GM21825 (cell line): ENCODE data around the gene UFC1.
A peak's percentile ranks its signal among the peaks of the same experiment; 100 is the strongest.
"Not testable (repeated sequence)": the region's sequence is repeated elsewhere in the genome, so short reads cannot be mapped to it uniquely, and the experiment has no call there.

Experiments
- ATAC-seq: cut with Tn5 transposase; IDR thresholded peaks from one replicate; pipeline ENCODE4 v1.9.1; 2021; ENCODE audit warnings: mild to moderate bottlenecking, moderate library complexity; ENCODE audit not compliant: unreplicated experiment

The UFC1 gene

GRCh38 chr1:161153682-161154337 lies at the start of gene UFC1:
UFC1 (plus strand) TSS chr1:161153978; CDS start chr1:161153998, 20 bp downstream.
- peak; percentile 90 for ATAC-seq

- no peak for ATAC-seq
Measured at GRCh38 chr1:161106431-161106830, 47.3 kb upstream of the UFC1 start.

- ATAC-seq, result no peak
Measured at GRCh38 chr1:161111117-161111516, 42.7 kb upstream of the UFC1 start.

GRCh38 chr1:161111527-161111926 lies 42.3 kb upstream of the UFC1 start:
- ATAC-seq, result no peak

- no peak for ATAC-seq
Measured at GRCh38 chr1:161113915-161114314, 39.9 kb upstream of the UFC1 start.

- no peak for ATAC-seq
Measured at GRCh38 chr1:161114556-161114955, 39.2 kb upstream of the UFC1 start.

- ATAC-seq, result no peak
Measured at GRCh38 chr1:161115132-161115711, 38.6 kb upstream of the UFC1 start.

- not testable (repeated sequence) for ATAC-seq
Measured at GRCh38 chr1:161115961-161116360, 37.8 kb upstream of the UFC1 start.

GRCh38 chr1:161117759-161118581 lies 35.8 kb upstream of the UFC1 start, which contains the start of the genes NIT1 and PFDN2:
NIT1 (plus strand) TSS chr1:161118105; CDS start chr1:161118177, 72 bp downstream.
PFDN2 (minus strand) TSS chr1:161118037; CDS start chr1:161118026, 11 bp downstream.
- ATAC-seq, result peak; percentile 75

- ATAC-seq, result no peak
Measured at GRCh38 chr1:161119092-161119903, 34.5 kb upstream of the UFC1 start.

- no peak for ATAC-seq
Measured at GRCh38 chr1:161121042-161121650, 32.6 kb upstream of the UFC1 start.

GRCh38 chr1:161121834-161122233 lies 31.9 kb upstream of the UFC1 start:
- no peak for ATAC-seq

- no peak for ATAC-seq
Measured at GRCh38 chr1:161122967-161123366, 30.8 kb upstream of the UFC1 start.

- ATAC-seq, result no peak
Measured at GRCh38 chr1:161127649-161128048, 26.1 kb upstream of the UFC1 start.

GRCh38 chr1:161128591-161129420 lies 25.0 kb upstream of the UFC1 start:
- no peak for ATAC-seq

GRCh38 chr1:161130266-161130665 lies 23.5 kb upstream of the UFC1 start:
- no peak for ATAC-seq

GRCh38 chr1:161131523-161132409 lies 22.0 kb upstream of the UFC1 start:
- no peak for ATAC-seq

GRCh38 chr1:161132410-161133219 lies 21.2 kb upstream of the UFC1 start, which contains the start of gene DEDD:
DEDD (minus strand) TSS chr1:161132667; CDS start chr1:161124462, 8,205 bp downstream.
- peak; percentile 87 for ATAC-seq
